K562 (cell line): ENCODE results near the gene EVI5.

Experiments used
- ATF1 ChIP-seq, 2 experiments: fragments of 450-650 bp in 1 of 2; IDR thresholded peaks; 2 replicates each; pipeline ENCODE4 v1.6.1; 2016; ENCODE audit warnings: missing compliant biosample characterization in 1 of 2, missing genetic modification characterization in 1 of 2
- CTCF ChIP-seq, 3 experiments: IDR thresholded peaks in 2 of 3; conservative IDR thresholded peaks in 1 of 3; 2 replicates each; pipeline ENCODE4 v1.5.1; 2011 to 2012; ENCODE audit warnings: low read length in 3 of 3, mild to moderate bottlenecking in 3 of 3, control low read depth in 2 of 3, improper control_type of control experiment in 1 of 3, inconsistent platforms in 1 of 3, low read depth in 1 of 3, mixed read lengths in 1 of 3, moderate library complexity in 1 of 3; ENCODE audit not compliant: insufficient read depth in 2 of 3
- FOS ChIP-seq: IDR thresholded peaks from 3 replicates; pipeline ENCODE4 v1.6.1; 2011; ENCODE audit not compliant: insufficient read length; ENCODE audit errors: extremely low read depth
- HDGF ChIP-seq: fragments of 450-650 bp; IDR thresholded peaks from 2 replicates; pipeline ENCODE4 v1.6.1; 2016
- KAT2B ChIP-seq: IDR thresholded peaks from one replicate; pipeline ENCODE4 v1.6.1; 2012; ENCODE audit warnings: low read depth, mild to moderate bottlenecking, control low read depth, inconsistent platforms, low read length, moderate library complexity
- ZC3H8 ChIP-seq: fragments of 450-650 bp; IDR thresholded peaks from 2 replicates; pipeline ENCODE4 v1.6.1; 2017
- ZNF707 ChIP-seq: fragments of 250-450 bp; sonication (Bioruptor Pico); conservative IDR thresholded peaks from 2 replicates; pipeline ENCODE4 v1.8.0; 2022; ENCODE audit warnings: inconsistent platforms, mild to moderate bottlenecking, moderate library complexity

- TF ChIP-seq KAT2B = no peak
- no peak for TF ChIP-seq ATF1 (CRISPR knock-in tag; IDR thresholded peaks at IDR 0.05)
- TF ChIP-seq ATF1 (tag; IDR thresholded peaks at IDR 0.05) = no peak
- no peak for TF ChIP-seq ZNF707 (CRISPR knock-in tag)
- TF ChIP-seq CTCF (IDR thresholded peaks at IDR 0.05 in 2 of 3, conservative IDR thresholded peaks at IDR 0.05 in 1 of 3; ENCODE audit: insufficient read depth in 2 of 3, low read depth in 1 of 3, low read length in 3 of 3) = no peak
- no peak for TF ChIP-seq FOS
- TF ChIP-seq HDGF = no peak
- no peak for TF ChIP-seq ZC3H8
Measured at GRCh38 chr1:92459871-92460320, 325.0 kb downstream of the EVI5 start.
